GM12878 (cell line): ENCODE results near the gene RAB28. TPM values are rescaled to one million over a fixed set of nuclear protein-coding genes. Genes with fewer than 3 reads are reported as not detected.

Experiments used
- ATAC-seq: fragments of 200-7000 bp; cut with Tn5 transposase; 3 replicates; pipeline ENCODE4 v1.9.1; 2020; ENCODE audit warnings: mild to moderate bottlenecking, moderate library complexity
- BruUV-seq: library from RNA; stranded (reverse); fragments of 400-500 nt; replicated peaks from 2 replicates; lab custom pipeline; 2021; lab: Mats Ljungman, UMichigan
- CTCF ChIA-PET: fragments of 300-600 bp; sonication (Branson Sonifier 250); formaldehyde crosslinking; extraction: SDS; loops from one replicate; lab custom pipeline; 2021; ENCODE audit warnings: inconsistent platforms; lab: Yijun Ruan, JAX
- POLR2A ChIA-PET: fragments of 350-600 bp; formaldehyde crosslinking; extraction: SDS; loops from one replicate; lab custom pipeline; 2021; ENCODE audit warnings: inconsistent platforms; lab: Charles Lee
- RAD21 ChIA-PET: fragments of 300-600 bp; sonication (Branson Sonifier 250); formaldehyde crosslinking; loops from one replicate; lab custom pipeline; 2023; ENCODE audit warnings: antibody characterized with exemption; ENCODE audit not compliant: unreplicated experiment; lab: Charles Lee
- SMC1A ChIA-PET: fragments of 300-600 bp; sonication (Branson Sonifier 250); formaldehyde crosslinking; loops from one replicate; lab custom pipeline; 2023; ENCODE audit not compliant: unreplicated experiment, uncharacterized antibody; lab: Charles Lee
- DNase-seq: peaks from one replicate; pipeline ENCODE4 v3.0.0-alpha.2; 2011; ENCODE audit warnings: low read depth, low spot score
- FAIRE-seq: peaks from 3 replicates; lab custom pipeline; 2011; peaks lifted over from hg19 to GRCh38; lab: Jason Lieb, UNC
- H2AFZ ChIP-seq: 2 replicates; pipeline ENCODE4 v1.6.0; 2011; ENCODE audit warnings: low read depth, low read length, control low read depth; ENCODE audit not compliant: control insufficient read depth
- H3K27ac ChIP-seq: 2 replicates; pipeline ENCODE4 v1.5.1; 2011; ENCODE audit warnings: control low read depth; ENCODE audit not compliant: control insufficient read depth, insufficient read depth
- H3K27me3 ChIP-seq, 2 experiments: replicated peaks in 1 of 2; 2 replicates each; pipeline versions ENCODE4 v1.6.0 to v1.6.1; 2011; ENCODE audit warnings: low read length in 1 of 2; ENCODE audit not compliant: control insufficient read depth in 2 of 2, insufficient read depth in 2 of 2
- H3K36me3 ChIP-seq, 2 experiments: 2 replicates each; pipeline ENCODE4 v1.5.1; 2011; ENCODE audit warnings: low read length in 1 of 2; ENCODE audit not compliant: control insufficient read depth in 2 of 2, insufficient read depth in 2 of 2
- H3K4me1 ChIP-seq: 2 replicates; pipeline ENCODE4 v1.6.1; 2011; ENCODE audit warnings: mild to moderate bottlenecking, low read length, moderate library complexity, mixed read lengths; ENCODE audit not compliant: control insufficient read depth, insufficient read depth
- H3K4me2 ChIP-seq: 2 replicates; pipeline ENCODE4 v1.6.0; 2011; ENCODE audit warnings: control low read depth; ENCODE audit not compliant: control insufficient read depth, insufficient read depth
- H3K4me3 ChIP-seq: fragments of 200-600 bp; sonication (generic); 2 replicates; pipeline ENCODE4 v1.5.1; 2016
- H3K79me2 ChIP-seq: 2 replicates; pipeline ENCODE4 v1.6.0; 2011; ENCODE audit warnings: low read length; ENCODE audit not compliant: control insufficient read depth, insufficient read depth
- H3K9ac ChIP-seq: 2 replicates; pipeline ENCODE4 v1.8.0; 2011; ENCODE audit warnings: low read length, control low read depth, mixed read lengths; ENCODE audit not compliant: control insufficient read depth, insufficient read depth
- H3K9me3 ChIP-seq: replicated peaks from 3 replicates; pipeline ENCODE4 v1.5.1; 2011; ENCODE audit warnings: mild to moderate bottlenecking, low read length; ENCODE audit not compliant: control insufficient read depth, insufficient read depth
- H4K20me1 ChIP-seq: 2 replicates; pipeline ENCODE4 v1.6.0; 2011; ENCODE audit not compliant: control insufficient read depth, insufficient read depth
- CBFB ChIP-seq: IDR thresholded peaks from 2 replicates; pipeline ENCODE4 v1.6.1; 2016; ENCODE audit warnings: antibody characterized with exemption, low read depth
- DPF2 ChIP-seq: fragments of 450-650 bp; IDR thresholded peaks from 2 replicates; pipeline ENCODE4 v1.6.1; 2017; ENCODE audit warnings: mild to moderate bottlenecking
- MYB ChIP-seq: fragments of 150-350 bp; IDR thresholded peaks from 2 replicates; pipeline ENCODE4 v1.6.1; 2014; ENCODE audit warnings: mild to moderate bottlenecking, low read depth, low read length, borderline replicate concordance
- NRF1 ChIP-seq: conservative IDR thresholded peaks from 2 replicates; pipeline ENCODE4 v1.6.1; 2011; ENCODE audit warnings: mild to moderate bottlenecking, low read depth, low read length, improper control_type of control experiment
- POLR2AphosphoS2 ChIP-seq: IDR thresholded peaks from 2 replicates; pipeline ENCODE4 v1.6.1; 2011; ENCODE audit warnings: low read depth, mild to moderate bottlenecking, low read length, improper control_type of control experiment, moderate library complexity
- SPI1 ChIP-seq: IDR thresholded peaks from 2 replicates; pipeline ENCODE4 v1.6.1; 2011; ENCODE audit warnings: low read depth, mild to moderate bottlenecking, low read length, moderate library complexity, borderline replicate concordance; ENCODE audit not compliant: insufficient read depth
- SRF ChIP-seq, 2 experiments: IDR thresholded peaks; 2 replicates each; pipeline ENCODE4 v1.6.1; 2011; ENCODE audit warnings: low read depth in 2 of 2, low read length in 2 of 2, mild to moderate bottlenecking in 1 of 2, moderate library complexity in 1 of 2
- WGBS: methylation state at CpG from one replicate; pipeline ENCODE4 v1.1.6; 2016; ENCODE audit warnings: low lambda C conversion rate; ENCODE audit not compliant: insufficient replicate concordance, insufficient coverage; ENCODE audit errors: missing lambda C conversion rate; 5-methylcytosine and 5-hydroxymethylcytosine counted together
- in situ Hi-C: fragments of 300-500 bp; cut with MboI; formaldehyde crosslinking; loops from 9 replicates; pipeline ENCODE4 v1.14.3; 2018; ENCODE audit warnings: mixed read lengths
- intact Hi-C: fragments of 100-400 bp; cut with micrococcal nuclease; formaldehyde crosslinking; loops from one replicate; pipeline ENCODE4 v1.14.2; 2022; ENCODE audit not compliant: unreplicated experiment
- polyA plus RNA-seq, 11 experiments: library from polyadenylated mRNA; depleted of rRNA in 4 of 11; unstranded in 6 of 11; stranded (reverse) in 5 of 11; fragments of >200 nt; fragmentation: Nextera tagmentation in 4 of 11; fragmentation: Illumina TruSeq in 1 of 11; extraction: Ambion mirVana in 4 of 11; extraction: Trizol in 1 of 11; gene quantifications; 1 replicate in 1 of 11; 2 replicates in 10 of 11; pipeline versions ENCODE4 v1.2.1 to v1.2.3, GENCODE V29; 2011 to 2016; ENCODE audit warnings: inconsistent platforms in 2 of 11, missing spikeins in 2 of 11, low read depth in 1 of 11
- total RNA-seq, 4 experiments: library from RNA; depleted of rRNA in 3 of 4; stranded (reverse); fragments of >200 nt in 3 of 4; fragmentation: Illumina TruSeq in 1 of 4; extraction: Trizol in 1 of 4; gene quantifications; 2 replicates each; pipeline versions ENCODE4 v1.2.1 to v1.2.3, GENCODE V29; 2013 to 2021
- TF ChIP-seq, protein P1 (sequence below): fragments of 450-650 bp; conservative IDR thresholded peaks from 2 replicates; pipeline ENCODE4 v1.6.1; 2017; ENCODE audit warnings: mild to moderate bottlenecking, moderate library complexity
- TF ChIP-seq, protein P2 (sequence below): fragments of 450-650 bp; IDR thresholded peaks from 2 replicates; pipeline ENCODE4 v1.6.1; 2017; ENCODE audit warnings: low read depth, mild to moderate bottlenecking, moderate library complexity
- TF ChIP-seq, protein P3 (sequence below): IDR thresholded peaks from 2 replicates; pipeline ENCODE4 v1.6.1; 2011; ENCODE audit warnings: borderline replicate concordance, low read depth, mild to moderate bottlenecking, moderate library complexity, mixed read lengths, low read length; ENCODE audit not compliant: insufficient read depth; ENCODE audit errors: extremely low read length
- TF ChIP-seq, protein P4 (sequence below): IDR thresholded peaks from 2 replicates; pipeline ENCODE4 v1.6.1; 2012; ENCODE audit warnings: mild to moderate bottlenecking, low read depth, low read length

Gene RAB28
- total and polyA plus RNA-seq, 10 of the 15 experiments (the other 5 are each of a cell fraction or from before 2014, with no cell fraction given), result 5.8 to 29.3 (median 16.9) TPM

DNA sequence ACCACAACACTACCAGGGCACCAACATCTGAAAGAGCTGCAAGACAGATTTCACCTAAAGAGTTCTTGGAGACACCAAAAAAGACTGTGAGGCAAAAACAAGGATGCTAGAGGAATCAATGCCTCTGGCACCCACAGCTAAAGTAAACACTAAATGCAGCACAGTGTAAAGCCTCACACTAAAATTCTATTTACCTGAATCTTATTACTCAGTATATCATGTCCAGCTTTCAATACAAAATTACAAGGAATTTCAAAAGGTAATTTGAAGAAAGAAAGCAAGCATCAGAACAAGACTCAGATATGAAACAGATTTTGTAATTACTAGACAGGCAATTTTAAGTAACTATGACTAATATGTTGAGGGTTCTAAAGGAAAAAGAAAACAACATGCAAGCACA is 19.6 kb downstream of the RAB28 start (continued):
- TF ChIP-seq MYB (no peak), NRF1 (no peak), SPI1 (no peak)
- TF ChIP-seq, protein P1, sequence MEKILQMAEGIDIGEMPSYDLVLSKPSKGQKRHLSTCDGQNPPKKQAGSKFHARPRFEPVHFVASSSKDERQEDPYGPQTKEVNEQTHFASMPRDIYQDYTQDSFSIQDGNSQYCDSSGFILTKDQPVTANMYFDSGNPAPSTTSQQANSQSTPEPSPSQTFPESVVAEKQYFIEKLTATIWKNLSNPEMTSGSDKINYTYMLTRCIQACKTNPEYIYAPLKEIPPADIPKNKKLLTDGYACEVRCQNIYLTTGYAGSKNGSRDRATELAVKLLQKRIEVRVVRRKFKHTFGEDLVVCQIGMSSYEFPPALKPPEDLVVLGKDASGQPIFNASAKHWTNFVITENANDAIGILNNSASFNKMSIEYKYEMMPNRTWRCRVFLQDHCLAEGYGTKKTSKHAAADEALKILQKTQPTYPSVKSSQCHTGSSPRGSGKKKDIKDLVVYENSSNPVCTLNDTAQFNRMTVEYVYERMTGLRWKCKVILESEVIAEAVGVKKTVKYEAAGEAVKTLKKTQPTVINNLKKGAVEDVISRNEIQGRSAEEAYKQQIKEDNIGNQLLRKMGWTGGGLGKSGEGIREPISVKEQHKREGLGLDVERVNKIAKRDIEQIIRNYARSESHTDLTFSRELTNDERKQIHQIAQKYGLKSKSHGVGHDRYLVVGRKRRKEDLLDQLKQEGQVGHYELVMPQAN, result no peak

DNA sequence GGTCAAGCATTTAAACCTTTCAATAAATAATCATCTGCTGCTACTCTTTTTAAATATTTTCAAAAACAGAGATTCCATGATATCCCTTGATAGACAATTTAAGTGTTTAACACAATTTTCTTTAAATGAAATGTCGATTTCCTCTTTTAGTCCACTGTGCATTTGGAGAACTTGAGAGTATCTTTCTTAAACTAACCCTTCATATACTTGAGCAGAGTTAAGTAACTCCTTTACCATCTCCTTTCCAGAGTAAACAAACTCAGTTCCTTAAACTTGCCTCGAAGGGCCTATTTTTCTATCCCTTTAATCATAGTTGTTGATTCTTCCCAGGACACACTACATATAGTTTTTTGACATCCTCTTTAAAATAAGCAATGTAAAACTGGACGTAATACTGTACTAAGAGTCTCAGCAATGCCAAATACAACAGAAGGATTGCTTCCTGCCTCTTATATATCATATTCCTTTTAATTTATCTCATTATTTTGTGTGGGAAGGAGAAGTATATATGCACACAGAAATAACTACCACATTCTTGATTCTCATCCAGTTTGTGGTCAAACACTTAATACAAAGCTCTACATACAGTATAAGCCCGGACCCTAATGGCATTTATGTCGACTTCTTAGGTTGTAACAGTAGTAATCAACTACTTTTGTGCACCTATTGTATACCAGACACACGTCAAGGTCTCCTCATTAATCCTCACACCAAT is 22.8 kb downstream of the RAB28 start:
- intact Hi-C loops (no loop called here), in situ Hi-C loops (no loop called here)
- H3K36me3 ChIP-seq, result peaks cover 0 to 6% of the 10 kb centered on the region in 2 experiments; a peak in 3 of 4 replicates
- ChIA-PET SMC1A (interaction anchor here (0.8 kb wide), 1 partner anchor 48 kb away, joined by 4 read pairs; no protein-coding TSS in a partner anchor), CTCF (no interaction called here), RAD21 (no interaction called here), POLR2A (no interaction called here)
- 96% methylated on average over 6 of the region's 6 CpGs for WGBS
- no peaks in the 10 kb centered on the region for H4K20me1 ChIP-seq
- no TSS peak for BruUV-seq
- no peak overlapping the region for H3K27ac ChIP-seq
- no peaks in the 10 kb centered on the region for H3K4me1 ChIP-seq
- no peaks in the 10 kb centered on the region for H3K79me2 ChIP-seq
- no peak for ATAC-seq
- no peak overlapping the region for H2AFZ ChIP-seq
- no peak overlapping the region for H3K4me3 ChIP-seq
- H3K9me3 ChIP-seq, result peaks cover 1% of the 10 kb centered on the region; the same call in 2 of the 3 replicates
- no peaks in the 10 kb centered on the region for H3K27me3 ChIP-seq
- no peak for FAIRE-seq
- H3K9ac ChIP-seq, result no peak overlapping the region
- DNase-seq, result no peak
- H3K4me2 ChIP-seq, result no peak overlapping the region
- TF ChIP-seq DPF2 (no peak), CBFB (no peak), SRF (IDR thresholded peaks at IDR 0.05; ENCODE audit: low read depth in 2 of 2, low read length in 2 of 2) (no peak), POLR2AphosphoS2 (no peak)
- TF ChIP-seq, protein P2, sequence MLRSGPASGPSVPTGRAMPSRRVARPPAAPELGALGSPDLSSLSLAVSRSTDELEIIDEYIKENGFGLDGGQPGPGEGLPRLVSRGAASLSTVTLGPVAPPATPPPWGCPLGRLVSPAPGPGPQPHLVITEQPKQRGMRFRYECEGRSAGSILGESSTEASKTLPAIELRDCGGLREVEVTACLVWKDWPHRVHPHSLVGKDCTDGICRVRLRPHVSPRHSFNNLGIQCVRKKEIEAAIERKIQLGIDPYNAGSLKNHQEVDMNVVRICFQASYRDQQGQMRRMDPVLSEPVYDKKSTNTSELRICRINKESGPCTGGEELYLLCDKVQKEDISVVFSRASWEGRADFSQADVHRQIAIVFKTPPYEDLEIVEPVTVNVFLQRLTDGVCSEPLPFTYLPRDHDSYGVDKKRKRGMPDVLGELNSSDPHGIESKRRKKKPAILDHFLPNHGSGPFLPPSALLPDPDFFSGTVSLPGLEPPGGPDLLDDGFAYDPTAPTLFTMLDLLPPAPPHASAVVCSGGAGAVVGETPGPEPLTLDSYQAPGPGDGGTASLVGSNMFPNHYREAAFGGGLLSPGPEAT, result no peak
- TF ChIP-seq, protein P3, sequence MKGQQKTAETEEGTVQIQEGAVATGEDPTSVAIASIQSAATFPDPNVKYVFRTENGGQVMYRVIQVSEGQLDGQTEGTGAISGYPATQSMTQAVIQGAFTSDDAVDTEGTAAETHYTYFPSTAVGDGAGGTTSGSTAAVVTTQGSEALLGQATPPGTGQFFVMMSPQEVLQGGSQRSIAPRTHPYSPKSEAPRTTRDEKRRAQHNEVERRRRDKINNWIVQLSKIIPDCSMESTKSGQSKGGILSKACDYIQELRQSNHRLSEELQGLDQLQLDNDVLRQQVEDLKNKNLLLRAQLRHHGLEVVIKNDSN, result no peak
- TF ChIP-seq, protein P4, sequence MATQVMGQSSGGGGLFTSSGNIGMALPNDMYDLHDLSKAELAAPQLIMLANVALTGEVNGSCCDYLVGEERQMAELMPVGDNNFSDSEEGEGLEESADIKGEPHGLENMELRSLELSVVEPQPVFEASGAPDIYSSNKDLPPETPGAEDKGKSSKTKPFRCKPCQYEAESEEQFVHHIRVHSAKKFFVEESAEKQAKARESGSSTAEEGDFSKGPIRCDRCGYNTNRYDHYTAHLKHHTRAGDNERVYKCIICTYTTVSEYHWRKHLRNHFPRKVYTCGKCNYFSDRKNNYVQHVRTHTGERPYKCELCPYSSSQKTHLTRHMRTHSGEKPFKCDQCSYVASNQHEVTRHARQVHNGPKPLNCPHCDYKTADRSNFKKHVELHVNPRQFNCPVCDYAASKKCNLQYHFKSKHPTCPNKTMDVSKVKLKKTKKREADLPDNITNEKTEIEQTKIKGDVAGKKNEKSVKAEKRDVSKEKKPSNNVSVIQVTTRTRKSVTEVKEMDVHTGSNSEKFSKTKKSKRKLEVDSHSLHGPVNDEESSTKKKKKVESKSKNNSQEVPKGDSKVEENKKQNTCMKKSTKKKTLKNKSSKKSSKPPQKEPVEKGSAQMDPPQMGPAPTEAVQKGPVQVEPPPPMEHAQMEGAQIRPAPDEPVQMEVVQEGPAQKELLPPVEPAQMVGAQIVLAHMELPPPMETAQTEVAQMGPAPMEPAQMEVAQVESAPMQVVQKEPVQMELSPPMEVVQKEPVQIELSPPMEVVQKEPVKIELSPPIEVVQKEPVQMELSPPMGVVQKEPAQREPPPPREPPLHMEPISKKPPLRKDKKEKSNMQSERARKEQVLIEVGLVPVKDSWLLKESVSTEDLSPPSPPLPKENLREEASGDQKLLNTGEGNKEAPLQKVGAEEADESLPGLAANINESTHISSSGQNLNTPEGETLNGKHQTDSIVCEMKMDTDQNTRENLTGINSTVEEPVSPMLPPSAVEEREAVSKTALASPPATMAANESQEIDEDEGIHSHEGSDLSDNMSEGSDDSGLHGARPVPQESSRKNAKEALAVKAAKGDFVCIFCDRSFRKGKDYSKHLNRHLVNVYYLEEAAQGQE, result no peak
